Endodermal cell (in vitro differentiated cells): Measurements from ENCODE around the gene KLK12. TPM values are rescaled to one million over a fixed set of nuclear protein-coding genes. Genes with fewer than 3 reads are reported as not detected.

Experiments
- DNase-seq: peaks from one replicate; pipeline ENCODE4 v3.0.0-alpha.2; 2017
- H3K27ac ChIP-seq: 2 replicates; pipeline ENCODE4 v1.5.1; 2013; ENCODE audit warnings: mild to moderate bottlenecking, low read depth, low read length, moderate library complexity
- H3K27me3 ChIP-seq: 2 replicates; pipeline ENCODE4 v1.6.1; 2013; ENCODE audit warnings: mild to moderate bottlenecking, low read length, moderate library complexity; ENCODE audit not compliant: insufficient read depth, control insufficient read depth, poor library complexity, severe bottlenecking
- H3K36me3 ChIP-seq: 2 replicates; pipeline ENCODE4 v1.7.0; 2013; ENCODE audit warnings: mild to moderate bottlenecking, low read length, moderate library complexity; ENCODE audit not compliant: control insufficient read depth, insufficient read depth
- H3K4me1 ChIP-seq: one replicate; pipeline ENCODE4 v1.7.0; 2013; ENCODE audit warnings: low read length; ENCODE audit not compliant: control insufficient read depth, insufficient read depth
- H3K4me3 ChIP-seq: 2 replicates; pipeline ENCODE4 v1.5.1; 2013; ENCODE audit warnings: mild to moderate bottlenecking, low read length, moderate library complexity
- H3K9ac ChIP-seq: 2 replicates; pipeline ENCODE4 v1.6.1; 2013; ENCODE audit warnings: mild to moderate bottlenecking, low read length, moderate library complexity; ENCODE audit not compliant: poor library complexity, severe bottlenecking; ENCODE audit errors: extremely low read depth
- H3K9me3 ChIP-seq: 2 replicates; pipeline ENCODE4 v1.6.1; 2013; ENCODE audit warnings: mild to moderate bottlenecking, low read length, moderate library complexity; ENCODE audit not compliant: control insufficient read depth
- H3K27ac Mint-ChIP-seq: 2 replicates; pipeline ENCODE4 v1.8.0; 2020; ENCODE audit warnings: mixed read lengths
- H3K27me3 Mint-ChIP-seq: 2 replicates; pipeline ENCODE4 v1.8.0; 2021; ENCODE audit warnings: mild to moderate bottlenecking, mixed read lengths; ENCODE audit not compliant: insufficient read depth
- H3K36me3 Mint-ChIP-seq: 2 replicates; pipeline ENCODE4 v1.8.0; 2020; ENCODE audit warnings: low read depth, mixed read lengths
- H3K4me1 Mint-ChIP-seq: 2 replicates; pipeline ENCODE4 v1.8.0; 2020; ENCODE audit warnings: mixed read lengths
- H3K4me3 Mint-ChIP-seq: 2 replicates; pipeline ENCODE4 v1.8.0; 2020; ENCODE audit warnings: mild to moderate bottlenecking, moderate library complexity, mixed read lengths
- H3K9me3 Mint-ChIP-seq: 2 replicates; pipeline ENCODE4 v1.8.0; 2020; ENCODE audit warnings: mild to moderate bottlenecking, mixed read lengths
- WGBS, 2 experiments: methylation state at CpG; one replicate each; pipeline versions ENCODE4 v1.1.5 to v1.1.7; 2013; ENCODE audit warnings: missing lambda C conversion rate in 2 of 2, mixed read lengths in 1 of 2; ENCODE audit not compliant: insufficient coverage in 1 of 2, insufficient read length in 1 of 2; 5-methylcytosine and 5-hydroxymethylcytosine counted together
- total RNA-seq, 2 donors: library from RNA; stranded (reverse); fragmentation: NEBNext Ultra II Directional in 1 of 2; extraction: Animal tissue kit (Norgen Biotek cat#: 25700) in 1 of 2; gene quantifications; 2 replicates in 1 of 2; 3 replicates in 1 of 2; pipeline ENCODE4 v1.2.1, GENCODE V29; 2021
- TF ChIP-seq, protein P1 (sequence below): fragments of 200-600 bp; sonication (generic); conservative IDR thresholded peaks from 2 replicates; pipeline ENCODE4 v1.5.0; 2021; ENCODE audit warnings: antibody characterized with exemption, mild to moderate bottlenecking

Gene KLK12
- total RNA-seq, 2 donors from 2014 or later: not detected

DNA sequence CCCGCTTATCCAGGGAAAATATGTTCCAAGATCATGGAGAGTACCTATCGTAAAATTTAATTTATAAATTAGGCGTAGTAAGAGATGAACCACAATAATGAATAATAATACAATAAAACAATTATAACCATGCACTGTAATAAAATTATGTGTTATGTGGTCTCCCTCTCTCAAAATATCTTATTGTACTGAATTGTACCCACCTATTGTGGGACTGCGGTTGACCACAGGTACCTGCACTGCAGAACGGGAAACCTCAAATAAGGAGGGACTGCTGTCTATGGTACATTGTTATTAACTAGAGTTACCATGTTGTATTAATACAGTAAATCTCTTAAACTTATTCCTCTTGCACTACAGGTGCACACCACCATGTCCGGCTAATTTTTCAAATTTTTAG lies 5.3 kb upstream of the KLK12 start:
- WGBS, 2 experiments: 93 to 100% methylated on average over 1 to 5 of the region's 6 CpGs
- H3K4me1 ChIP-seq: no peaks in the 10 kb centered on the region
- H3K9me3 Mint-ChIP-seq: no peaks in the 10 kb centered on the region
- no peaks in the 10 kb centered on the region for H3K36me3 Mint-ChIP-seq
- H3K27ac Mint-ChIP-seq: no peak overlapping the region
- peaks cover 5% of the 10 kb centered on the region for H3K4me1 Mint-ChIP-seq
- peaks cover 5% of the 10 kb centered on the region for H3K27me3 Mint-ChIP-seq
- H3K27ac ChIP-seq: no peak overlapping the region
- no peaks in the 10 kb centered on the region for H3K36me3 ChIP-seq
- no peaks in the 10 kb centered on the region for H3K9me3 ChIP-seq
- no peak overlapping the region for H3K4me3 ChIP-seq
- H3K9ac ChIP-seq: no peak overlapping the region
- TF ChIP-seq, protein P1, sequence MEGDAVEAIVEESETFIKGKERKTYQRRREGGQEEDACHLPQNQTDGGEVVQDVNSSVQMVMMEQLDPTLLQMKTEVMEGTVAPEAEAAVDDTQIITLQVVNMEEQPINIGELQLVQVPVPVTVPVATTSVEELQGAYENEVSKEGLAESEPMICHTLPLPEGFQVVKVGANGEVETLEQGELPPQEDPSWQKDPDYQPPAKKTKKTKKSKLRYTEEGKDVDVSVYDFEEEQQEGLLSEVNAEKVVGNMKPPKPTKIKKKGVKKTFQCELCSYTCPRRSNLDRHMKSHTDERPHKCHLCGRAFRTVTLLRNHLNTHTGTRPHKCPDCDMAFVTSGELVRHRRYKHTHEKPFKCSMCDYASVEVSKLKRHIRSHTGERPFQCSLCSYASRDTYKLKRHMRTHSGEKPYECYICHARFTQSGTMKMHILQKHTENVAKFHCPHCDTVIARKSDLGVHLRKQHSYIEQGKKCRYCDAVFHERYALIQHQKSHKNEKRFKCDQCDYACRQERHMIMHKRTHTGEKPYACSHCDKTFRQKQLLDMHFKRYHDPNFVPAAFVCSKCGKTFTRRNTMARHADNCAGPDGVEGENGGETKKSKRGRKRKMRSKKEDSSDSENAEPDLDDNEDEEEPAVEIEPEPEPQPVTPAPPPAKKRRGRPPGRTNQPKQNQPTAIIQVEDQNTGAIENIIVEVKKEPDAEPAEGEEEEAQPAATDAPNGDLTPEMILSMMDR: no peak
- H3K4me3 Mint-ChIP-seq: no peak overlapping the region
- no peak for DNase-seq
- no peaks in the 10 kb centered on the region for H3K27me3 ChIP-seq

DNA sequence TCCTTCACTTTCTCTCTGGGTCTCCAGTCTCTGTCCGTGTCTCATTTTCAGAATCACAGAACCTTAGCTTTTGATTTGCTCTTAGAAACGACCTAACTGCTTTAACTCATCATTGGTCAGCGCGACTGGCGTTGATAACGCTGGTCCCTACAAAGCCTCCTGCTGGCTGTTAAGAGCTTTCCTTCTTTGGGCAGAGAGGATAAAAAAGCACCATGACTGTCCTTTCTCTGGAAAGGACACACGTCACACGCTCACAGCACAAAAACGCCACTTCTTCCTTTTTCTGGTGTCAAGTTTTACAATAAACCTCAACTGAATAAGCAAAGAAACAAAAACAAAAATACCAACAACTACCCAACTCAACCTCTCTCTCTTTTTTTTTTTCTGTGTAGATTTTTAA lies 1.7 kb upstream of the KLK12 start:
- Histone ChIP-seq H3K27ac (no peak overlapping the region), H3K4me1 (no peaks in the 10 kb centered on the region), H3K36me3 (no peaks in the 10 kb centered on the region), H3K27me3 (no peaks in the 10 kb centered on the region), H3K9ac (no peak overlapping the region), H3K9me3 (no peaks in the 10 kb centered on the region), H3K4me3 (no peak overlapping the region)
- peaks cover 13% of the 10 kb centered on the region for H3K27me3 Mint-ChIP-seq
- no peak for DNase-seq
- H3K36me3 Mint-ChIP-seq: no peaks in the 10 kb centered on the region
- no peak overlapping the region for H3K27ac Mint-ChIP-seq
- H3K4me1 Mint-ChIP-seq: peaks cover 8% of the 10 kb centered on the region
- TF ChIP-seq, protein P1: peak; percentile 64
- no peaks in the 10 kb centered on the region for H3K9me3 Mint-ChIP-seq
- no peak overlapping the region for H3K4me3 Mint-ChIP-seq
- 69 to 73% methylated on average over 6 to 9 of the region's 9 CpGs for WGBS, 2 experiments

DNA sequence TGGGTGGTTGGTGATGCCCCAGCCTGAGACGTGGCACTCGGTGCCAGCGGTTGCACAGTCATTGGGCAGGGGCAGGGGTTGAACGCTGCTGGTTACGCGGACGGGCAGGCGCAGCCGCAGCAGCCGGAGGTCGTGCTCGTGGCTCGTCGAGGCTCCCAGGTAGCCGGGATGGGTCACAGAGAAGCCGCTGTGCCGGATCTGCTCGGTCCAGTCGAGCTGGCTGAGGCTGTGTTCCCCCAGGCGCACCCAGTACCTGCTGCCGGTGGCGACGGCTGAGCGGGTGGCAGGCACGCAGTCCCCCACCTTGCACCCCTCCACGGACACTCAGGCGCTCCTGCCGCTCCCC lies 2.9 kb downstream of the KLK12 start:
- H3K27me3 Mint-ChIP-seq: peaks cover 25% of the 10 kb centered on the region
- TF ChIP-seq, protein P1: no peak
- no peaks in the 10 kb centered on the region for H3K4me1 ChIP-seq
- no peak overlapping the region for H3K9ac ChIP-seq
- no peak for DNase-seq
- 94 to 95% methylated on average over 18 to 28 of the region's 28 CpGs for WGBS, 2 experiments
- no peaks in the 10 kb centered on the region for H3K9me3 Mint-ChIP-seq
- H3K4me3 ChIP-seq: no peak overlapping the region
- no peaks in the 10 kb centered on the region for H3K36me3 ChIP-seq
- peaks cover 14% of the 10 kb centered on the region for H3K4me1 Mint-ChIP-seq
- H3K36me3 Mint-ChIP-seq: no peaks in the 10 kb centered on the region
- no peaks in the 10 kb centered on the region for H3K9me3 ChIP-seq
- no peak overlapping the region for H3K27ac ChIP-seq
- no peak overlapping the region for H3K4me3 Mint-ChIP-seq
- H3K27ac Mint-ChIP-seq: no peak overlapping the region
- H3K27me3 ChIP-seq: no peaks in the 10 kb centered on the region
